ENCODE results near the gene CDC42EP4. TPM values are rescaled to one million over a fixed set of nuclear protein-coding genes. Genes with fewer than 3 reads are reported as not detected.

The CDC42EP4 gene
- polyA plus RNA-seq, 2 donors: 15.7 to 20.0 TPM

GRCh38 chr17:73293031-73293430 is 18.8 kb downstream of the CDC42EP4 start:
- Histone ChIP-seq H3K36me3 (ENCODE audit: control insufficient read depth in 2 of 2, insufficient read depth in 2 of 2, low read length in 1 of 2) (peaks cover 0 to 7% of the 10 kb centered on the region in 2 donors), H3K4me3 (ENCODE audit: low read depth in 1 of 2, low read length in 2 of 2) (no peak overlapping the region), H3K9me3 (ENCODE audit: control insufficient read depth in 2 of 2, insufficient read depth in 1 of 2, low read depth in 1 of 2, low read length in 1 of 2) (no peaks in the 10 kb centered on the region), H3K27ac (ENCODE audit: low read depth in 2 of 2, low read length in 1 of 2) (peak overlapping the region; percentile 55 to 87), H3K27me3 (ENCODE audit: control insufficient read depth in 1 of 2, insufficient read depth in 2 of 2, low read length in 2 of 2) (no peaks in the 10 kb centered on the region), H3K4me1 (ENCODE audit: control insufficient read depth in 2 of 2, insufficient read depth in 2 of 2, low read length in 1 of 2) (peaks cover 14 to 37% of the 10 kb centered on the region in 2 donors)
- WGBS, 2 donors: 60 to 70% methylated on average over 11 of the region's 11 CpGs

GRCh38 chr17:73292031-73292531 is 19.7 kb downstream of the CDC42EP4 start:
- 44 to 47% methylated on average over 12 of the region's 12 CpGs for WGBS, 2 donors
- H3K9me3 ChIP-seq (ENCODE audit: control insufficient read depth in 2 of 2, insufficient read depth in 1 of 2, low read depth in 1 of 2, low read length in 1 of 2): no peaks in the 10 kb centered on the region
- H3K36me3 ChIP-seq (ENCODE audit: control insufficient read depth in 2 of 2, insufficient read depth in 2 of 2, low read length in 1 of 2): peaks cover 0 to 7% of the 10 kb centered on the region in 2 donors
- H3K4me3 ChIP-seq (ENCODE audit: low read depth in 1 of 2, low read length in 2 of 2): no peak overlapping the region
- peaks cover 14 to 46% of the 10 kb centered on the region in 2 donors for H3K4me1 ChIP-seq (ENCODE audit: control insufficient read depth in 2 of 2, insufficient read depth in 2 of 2, low read length in 1 of 2)
- no peaks in the 10 kb centered on the region for H3K27me3 ChIP-seq (ENCODE audit: control insufficient read depth in 1 of 2, insufficient read depth in 2 of 2, low read length in 2 of 2)
- peak overlapping the region; percentile 82 to 86 for H3K27ac ChIP-seq (ENCODE audit: low read depth in 2 of 2, low read length in 1 of 2)

DNA sequence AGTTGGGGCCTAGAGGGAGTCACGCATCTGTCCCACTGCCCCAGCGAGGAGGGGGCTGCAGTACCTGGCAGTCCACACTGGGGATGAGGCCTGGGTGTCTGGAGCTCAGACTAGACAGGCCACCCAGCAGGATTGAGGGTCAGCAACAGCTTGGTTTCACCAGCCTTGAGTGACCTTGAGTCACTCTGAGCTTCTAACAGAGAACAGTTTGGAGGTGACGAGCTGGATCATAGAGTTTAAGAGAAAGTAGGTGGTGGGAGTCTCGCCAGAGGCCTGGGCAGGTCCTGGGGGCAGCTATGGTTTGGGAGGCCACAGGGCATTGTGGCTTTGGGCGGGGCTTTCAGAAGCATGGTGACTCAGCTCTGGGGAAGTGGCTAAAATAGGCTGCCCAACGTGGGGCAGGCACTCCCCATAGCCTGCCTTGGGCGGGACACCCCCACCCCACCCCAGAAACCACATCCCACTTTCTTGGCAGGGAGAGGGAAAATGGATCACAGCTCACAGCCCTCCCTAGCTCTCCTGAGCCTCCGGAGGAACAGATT is 20.5 kb downstream of the CDC42EP4 start:
- no peak overlapping the region for H3K4me3 ChIP-seq (ENCODE audit: low read depth in 1 of 2, low read length in 2 of 2)
- peak overlapping the region; percentile 82 to 86 for H3K27ac ChIP-seq (ENCODE audit: low read depth in 2 of 2, low read length in 1 of 2)
- no peaks in the 10 kb centered on the region for H3K27me3 ChIP-seq (ENCODE audit: control insufficient read depth in 1 of 2, insufficient read depth in 2 of 2, low read length in 2 of 2)
- peaks cover 0 to 8% of the 10 kb centered on the region in 2 donors for H3K36me3 ChIP-seq (ENCODE audit: control insufficient read depth in 2 of 2, insufficient read depth in 2 of 2, low read length in 1 of 2)
- H3K9me3 ChIP-seq (ENCODE audit: control insufficient read depth in 2 of 2, insufficient read depth in 1 of 2, low read depth in 1 of 2, low read length in 1 of 2): no peaks in the 10 kb centered on the region
- H3K4me1 ChIP-seq (ENCODE audit: control insufficient read depth in 2 of 2, insufficient read depth in 2 of 2, low read length in 1 of 2): peaks cover 14 to 53% of the 10 kb centered on the region in 2 donors
- 31% methylated on average over 7 to 8 of the region's 8 CpGs for WGBS, 2 donors

GRCh38 chr17:73290399-73291259 is 21.2 kb downstream of the CDC42EP4 start:
- Histone ChIP-seq H3K4me1 (ENCODE audit: control insufficient read depth in 2 of 2, insufficient read depth in 2 of 2, low read length in 1 of 2) (peaks cover 14 to 58% of the 10 kb centered on the region in 2 donors), H3K4me3 (ENCODE audit: low read depth in 1 of 2, low read length in 2 of 2) (no peak overlapping the region), H3K36me3 (ENCODE audit: control insufficient read depth in 2 of 2, insufficient read depth in 2 of 2, low read length in 1 of 2) (peaks cover 0 to 15% of the 10 kb centered on the region in 2 donors), H3K9me3 (ENCODE audit: control insufficient read depth in 2 of 2, insufficient read depth in 1 of 2, low read depth in 1 of 2, low read length in 1 of 2) (no peaks in the 10 kb centered on the region), H3K27ac (ENCODE audit: low read depth in 2 of 2, low read length in 1 of 2) (peak overlapping the region; percentile 82 to 86), H3K27me3 (ENCODE audit: control insufficient read depth in 1 of 2, insufficient read depth in 2 of 2, low read length in 2 of 2) (no peaks in the 10 kb centered on the region)
- WGBS, 2 donors: 67 to 73% methylated on average over 16 of the region's 16 CpGs

DNA sequence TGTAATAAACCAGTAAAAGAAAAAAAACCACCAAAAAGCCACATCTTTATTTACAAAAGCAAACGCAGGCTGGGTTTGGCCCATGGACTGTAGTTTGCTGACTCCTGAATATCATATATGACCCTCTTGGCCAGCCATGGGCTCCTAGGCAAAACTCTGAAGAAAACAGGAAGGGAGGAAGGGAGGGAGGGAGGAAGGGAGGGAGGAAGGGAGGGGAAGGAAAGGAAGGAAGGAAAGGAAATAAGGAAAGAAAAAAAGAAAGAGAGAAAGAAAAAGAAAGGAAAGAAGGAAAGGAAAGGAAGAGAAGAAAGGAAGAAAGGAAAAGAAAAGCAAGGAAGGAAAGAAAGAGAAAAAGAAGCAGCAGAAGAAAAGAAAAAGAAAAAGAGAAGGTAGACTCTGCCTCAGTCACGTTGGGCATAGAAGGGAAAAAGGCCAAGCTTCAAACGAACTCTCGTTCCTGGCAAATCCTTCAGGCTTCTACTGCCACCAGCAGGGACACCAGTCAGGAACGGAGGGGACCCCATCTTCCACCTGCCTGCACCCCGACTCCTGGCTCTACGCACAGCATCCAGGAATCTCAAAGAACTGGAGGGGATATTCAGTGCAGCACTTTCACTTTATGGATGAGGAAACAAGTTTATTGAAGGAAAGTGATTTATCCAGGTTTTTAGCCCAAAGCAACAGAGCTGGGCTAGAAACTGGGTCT is 22.1 kb downstream of the CDC42EP4 start:
- H3K4me1 ChIP-seq (ENCODE audit: control insufficient read depth in 2 of 2, insufficient read depth in 2 of 2, low read length in 1 of 2): peaks cover 14 to 63% of the 10 kb centered on the region in 2 donors
- H3K4me3 ChIP-seq (ENCODE audit: low read depth in 1 of 2, low read length in 2 of 2): no peak overlapping the region
- peaks cover 0 to 23% of the 10 kb centered on the region in 2 donors for H3K36me3 ChIP-seq (ENCODE audit: control insufficient read depth in 2 of 2, insufficient read depth in 2 of 2, low read length in 1 of 2)
- peak overlapping the region; percentile 44 to 63 for H3K27ac ChIP-seq (ENCODE audit: low read depth in 2 of 2, low read length in 1 of 2)
- 40 to 51% methylated on average over 7 of the region's 7 CpGs for WGBS, 2 donors
- no peaks in the 10 kb centered on the region for H3K9me3 ChIP-seq (ENCODE audit: control insufficient read depth in 2 of 2, insufficient read depth in 1 of 2, low read depth in 1 of 2, low read length in 1 of 2)
- H3K27me3 ChIP-seq (ENCODE audit: control insufficient read depth in 1 of 2, insufficient read depth in 2 of 2, low read length in 2 of 2): no peaks in the 10 kb centered on the region

GRCh38 chr17:73288534-73289302 is 23.1 kb downstream of the CDC42EP4 start:
- H3K27me3 ChIP-seq (ENCODE audit: control insufficient read depth in 1 of 2, insufficient read depth in 2 of 2, low read length in 2 of 2): no peaks in the 10 kb centered on the region
- H3K36me3 ChIP-seq (ENCODE audit: control insufficient read depth in 2 of 2, insufficient read depth in 2 of 2, low read length in 1 of 2): peaks cover 0 to 23% of the 10 kb centered on the region in 2 donors
- no peaks in the 10 kb centered on the region for H3K9me3 ChIP-seq (ENCODE audit: control insufficient read depth in 2 of 2, insufficient read depth in 1 of 2, low read depth in 1 of 2, low read length in 1 of 2)
- 40 to 59% methylated on average over 19 of the region's 19 CpGs for WGBS, 2 donors
- peak overlapping the region; percentile 52 to 54 for H3K27ac ChIP-seq (ENCODE audit: low read depth in 2 of 2, low read length in 1 of 2)
- peaks cover 14 to 63% of the 10 kb centered on the region in 2 donors for H3K4me1 ChIP-seq (ENCODE audit: control insufficient read depth in 2 of 2, insufficient read depth in 2 of 2, low read length in 1 of 2)
- no peak overlapping the region for H3K4me3 ChIP-seq (ENCODE audit: low read depth in 1 of 2, low read length in 2 of 2)

DNA sequence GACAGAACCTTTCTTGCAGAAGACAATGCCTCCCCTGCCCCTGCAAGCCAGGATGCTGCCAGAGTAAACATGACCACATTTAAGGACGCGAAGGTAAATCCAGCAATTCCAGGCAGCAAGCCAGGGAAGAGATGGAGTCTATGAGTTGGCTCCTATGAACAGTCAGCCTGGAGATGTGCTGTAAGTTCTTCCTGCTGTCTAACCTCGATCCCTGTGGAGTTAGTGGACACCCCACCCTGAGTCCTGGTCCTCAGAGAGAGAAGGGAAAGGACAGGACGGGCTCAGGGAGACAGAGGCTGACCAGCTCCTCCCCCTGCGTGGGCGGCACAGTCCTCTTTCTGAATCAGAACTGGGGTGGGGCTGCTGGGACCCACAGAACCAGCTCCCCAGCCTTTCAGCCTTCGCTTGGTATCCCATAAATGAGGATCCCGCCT is 24.9 kb downstream of the CDC42EP4 start:
- WGBS, 2 donors: 31 to 52% methylated on average over 8 of the region's 8 CpGs
- no peaks in the 10 kb centered on the region for H3K9me3 ChIP-seq (ENCODE audit: control insufficient read depth in 2 of 2, insufficient read depth in 1 of 2, low read depth in 1 of 2, low read length in 1 of 2)
- H3K36me3 ChIP-seq (ENCODE audit: control insufficient read depth in 2 of 2, insufficient read depth in 2 of 2, low read length in 1 of 2): peaks cover 0 to 20% of the 10 kb centered on the region in 2 donors
- peaks cover 9 to 51% of the 10 kb centered on the region in 2 donors for H3K4me1 ChIP-seq (ENCODE audit: control insufficient read depth in 2 of 2, insufficient read depth in 2 of 2, low read length in 1 of 2)
- H3K4me3 ChIP-seq (ENCODE audit: low read depth in 1 of 2, low read length in 2 of 2): no peak overlapping the region
- peak overlapping the region; percentile 63 to 81 for H3K27ac ChIP-seq (ENCODE audit: low read depth in 2 of 2, low read length in 1 of 2)
- H3K27me3 ChIP-seq (ENCODE audit: control insufficient read depth in 1 of 2, insufficient read depth in 2 of 2, low read length in 2 of 2): no peaks in the 10 kb centered on the region

DNA sequence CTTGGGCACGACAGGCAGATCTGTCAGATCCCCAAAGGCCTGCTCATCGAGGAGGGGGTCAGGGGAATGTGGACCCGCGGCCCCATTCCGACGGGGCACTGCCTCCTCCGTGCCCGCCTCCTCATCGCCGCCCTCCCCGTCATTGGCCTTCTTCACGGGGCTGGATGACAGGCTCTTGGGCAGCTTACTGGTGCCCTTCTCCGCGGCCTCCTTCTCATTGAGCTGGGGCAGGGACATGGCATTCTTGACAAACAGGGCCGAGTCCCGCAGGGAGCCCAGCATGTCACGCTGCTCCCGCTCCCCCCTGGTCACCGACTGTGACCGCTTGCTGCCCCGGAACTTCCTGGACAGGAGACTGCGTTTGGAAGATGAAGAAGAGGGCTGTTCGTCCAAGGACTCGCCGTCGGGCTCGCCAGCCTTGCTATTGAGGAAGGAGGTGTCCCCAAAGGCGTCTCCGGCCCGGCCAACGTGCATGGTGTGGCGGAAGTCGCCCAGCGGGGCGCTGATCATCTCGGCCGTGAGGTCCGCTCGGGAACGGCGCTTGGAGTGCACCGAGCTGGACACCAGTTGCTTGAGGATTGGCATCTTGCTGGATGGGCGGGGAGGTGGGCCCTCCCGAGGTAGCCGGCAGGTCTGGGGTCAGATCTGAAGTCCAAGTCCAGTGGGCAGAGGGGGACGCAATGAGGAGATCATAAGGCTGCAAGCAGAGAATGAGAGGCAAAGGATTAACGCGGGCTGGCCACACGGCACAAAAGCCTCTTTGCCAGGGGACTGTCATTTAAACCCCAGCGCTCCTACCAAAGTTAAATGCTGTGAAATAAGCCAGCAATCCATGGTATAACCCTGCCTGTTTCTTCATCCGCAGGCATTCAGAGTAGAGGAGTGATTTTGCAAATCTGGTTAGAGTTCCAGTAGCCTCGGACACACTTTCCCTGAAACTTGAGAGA is 25.6 kb downstream of the CDC42EP4 start:
- H3K36me3 ChIP-seq (ENCODE audit: control insufficient read depth in 2 of 2, insufficient read depth in 2 of 2, low read length in 1 of 2): peaks cover 0 to 20% of the 10 kb centered on the region in 2 donors

More for the DNA sequence above, 25.6 kb downstream of the CDC42EP4 start:
- Histone ChIP-seq H3K27ac (ENCODE audit: low read depth in 2 of 2, low read length in 1 of 2) (peak overlapping the region; percentile 63 to 81), H3K4me3 (ENCODE audit: low read depth in 1 of 2, low read length in 2 of 2) (no peak overlapping the region), H3K9me3 (ENCODE audit: control insufficient read depth in 2 of 2, insufficient read depth in 1 of 2, low read depth in 1 of 2, low read length in 1 of 2) (no peaks in the 10 kb centered on the region), H3K27me3 (ENCODE audit: control insufficient read depth in 1 of 2, insufficient read depth in 2 of 2, low read length in 2 of 2) (no peaks in the 10 kb centered on the region), H3K4me1 (ENCODE audit: control insufficient read depth in 2 of 2, insufficient read depth in 2 of 2, low read length in 1 of 2) (peaks cover 4 to 44% of the 10 kb centered on the region in 2 donors)
- 78 to 80% methylated on average over 51 to 52 of the region's 52 CpGs for WGBS, 2 donors

All from esophagus (tissue), 2 donors.